ENCODE measurements around the gene DUSP28. TPM values are rescaled to one million over a fixed set of nuclear protein-coding genes. Genes with fewer than 3 reads are reported as not detected.

The DUSP28 gene
- polyA plus RNA-seq, 3 donors from 2014 or later = 13.7 to 27.4 (median 27.4) TPM

GRCh38 chr2:240575101-240575965 is 15.2 kb downstream of the DUSP28 start:
- DNase-seq = no peak
- Mint-ChIP-seq H3K27me3 (ENCODE audit: low read depth in 3 of 3) (peaks cover 0 to 8% (median 3%) of the 10 kb centered on the region in 3 donors), H3K9me3 (no peaks in the 10 kb centered on the region), H3K4me1 (peaks cover 35% of the 10 kb centered on the region in 2 donors), H3K27ac (peak overlapping the region in 1 of 6 donors; percentile 39), H3K4me3 (no peak overlapping the region), H3K36me3 (peaks cover 3 to 5% (median 5%) of the 10 kb centered on the region in 3 donors)

GRCh38 chr2:240576036-240576435 is 15.9 kb downstream of the DUSP28 start:
- H3K4me3 Mint-ChIP-seq = no peak overlapping the region
- DNase-seq = no peak
- peaks cover 32 to 35% of the 10 kb centered on the region in 2 donors for H3K4me1 Mint-ChIP-seq
- peaks cover 0 to 8% (median 3%) of the 10 kb centered on the region in 3 donors for H3K27me3 Mint-ChIP-seq (ENCODE audit: low read depth in 3 of 3)
- H3K36me3 Mint-ChIP-seq = peaks cover 3 to 8% (median 5%) of the 10 kb centered on the region in 3 donors
- peak overlapping the region in 2 of 6 donors; percentile 34 to 39 for H3K27ac Mint-ChIP-seq
- no peaks in the 10 kb centered on the region for H3K9me3 Mint-ChIP-seq

- H3K27ac Mint-ChIP-seq = no peak overlapping the region
Observed at GRCh38 chr2:240576436-240577205, 16.5 kb downstream of the DUSP28 start.

GRCh38 chr2:240577281-240578109 is 17.3 kb downstream of the DUSP28 start:
- no peak overlapping the region for H3K27ac Mint-ChIP-seq
- H3K36me3 Mint-ChIP-seq = peaks cover 3 to 8% (median 5%) of the 10 kb centered on the region in 3 donors
- DNase-seq = no peak
- peaks cover 24 to 37% of the 10 kb centered on the region in 2 donors for H3K4me1 Mint-ChIP-seq
- no peak overlapping the region for H3K4me3 Mint-ChIP-seq
- no peaks in the 10 kb centered on the region for H3K9me3 Mint-ChIP-seq
- H3K27me3 Mint-ChIP-seq (ENCODE audit: low read depth in 3 of 3) = peaks cover 0 to 7% (median 3%) of the 10 kb centered on the region in 3 donors

More at GRCh38 chr2:240576436-240577205, 16.5 kb downstream of the DUSP28 start:
- H3K36me3 Mint-ChIP-seq = peaks cover 3 to 8% (median 5%) of the 10 kb centered on the region in 3 donors
- H3K27me3 Mint-ChIP-seq (ENCODE audit: low read depth in 3 of 3) = peaks cover 0 to 9% (median 3%) of the 10 kb centered on the region in 3 donors
- H3K4me1 Mint-ChIP-seq = peaks cover 27 to 34% of the 10 kb centered on the region in 2 donors
- no peak overlapping the region for H3K4me3 Mint-ChIP-seq
- no peaks in the 10 kb centered on the region for H3K9me3 Mint-ChIP-seq
- no peak for DNase-seq

- H3K36me3 Mint-ChIP-seq = peaks cover 3 to 8% (median 5%) of the 10 kb centered on the region in 3 donors
- H3K4me1 Mint-ChIP-seq = peaks cover 26 to 43% of the 10 kb centered on the region in 2 donors
- no peak overlapping the region for H3K4me3 Mint-ChIP-seq
- DNase-seq = no peak
- no peaks in the 10 kb centered on the region for H3K9me3 Mint-ChIP-seq
- peaks cover 0 to 7% (median 3%) of the 10 kb centered on the region in 3 donors for H3K27me3 Mint-ChIP-seq (ENCODE audit: low read depth in 3 of 3)
- H3K27ac Mint-ChIP-seq = no peak overlapping the region
Observed at GRCh38 chr2:240578110-240578450, 17.9 kb downstream of the DUSP28 start.

- peak overlapping the region in 1 of 6 donors; percentile 72 for H3K27ac Mint-ChIP-seq
- H3K27me3 Mint-ChIP-seq (ENCODE audit: low read depth in 3 of 3) = peaks cover 0 to 7% (median 3%) of the 10 kb centered on the region in 3 donors
- no peak for DNase-seq
- H3K4me1 Mint-ChIP-seq = peaks cover 30 to 47% of the 10 kb centered on the region in 2 donors
- peaks cover 3 to 8% (median 5%) of the 10 kb centered on the region in 3 donors for H3K36me3 Mint-ChIP-seq
- H3K9me3 Mint-ChIP-seq = no peaks in the 10 kb centered on the region
- no peak overlapping the region for H3K4me3 Mint-ChIP-seq
Observed at GRCh38 chr2:240578488-240578887, 18.3 kb downstream of the DUSP28 start.

- Mint-ChIP-seq H3K27me3 (ENCODE audit: low read depth in 3 of 3) (peaks cover 0 to 7% (median 3%) of the 10 kb centered on the region in 3 donors), H3K4me1 (peaks cover 30 to 50% of the 10 kb centered on the region in 2 donors), H3K9me3 (no peaks in the 10 kb centered on the region), H3K4me3 (peak overlapping the region in 2 of 5 donors; percentile 40 to 46), H3K36me3 (peaks cover 3 to 8% (median 5%) of the 10 kb centered on the region in 3 donors), H3K27ac (peak overlapping the region; percentile 49 to 80 (median 72))
- DNase-seq = no peak
Observed at GRCh38 chr2:240579071-240579762, 19.1 kb downstream of the DUSP28 start.

- peak overlapping the region in 3 of 5 donors; percentile 44 to 54 (median 52) for H3K4me3 Mint-ChIP-seq
- no peaks in the 10 kb centered on the region for H3K9me3 Mint-ChIP-seq
- peaks cover 38 to 58% of the 10 kb centered on the region in 2 donors for H3K4me1 Mint-ChIP-seq
- peaks cover 0 to 7% (median 3%) of the 10 kb centered on the region in 3 donors for H3K27me3 Mint-ChIP-seq (ENCODE audit: low read depth in 3 of 3)
- peaks cover 3 to 8% (median 5%) of the 10 kb centered on the region in 3 donors for H3K36me3 Mint-ChIP-seq
- DNase-seq = peak in 1 of 3 donors; percentile 55
- peak overlapping the region; percentile 49 to 80 (median 72) for H3K27ac Mint-ChIP-seq
Observed at GRCh38 chr2:240579771-240580614, 19.8 kb downstream of the DUSP28 start.

GRCh38 chr2:240581811-240582210 is 21.7 kb downstream of the DUSP28 start:
- H3K4me1 Mint-ChIP-seq = peaks cover 49 to 70% of the 10 kb centered on the region in 2 donors
- DNase-seq = no peak
- H3K36me3 Mint-ChIP-seq = peaks cover 3 to 8% (median 5%) of the 10 kb centered on the region in 3 donors
- peaks cover 0 to 11% (median 3%) of the 10 kb centered on the region in 3 donors for H3K27me3 Mint-ChIP-seq (ENCODE audit: low read depth in 3 of 3)
- no peaks in the 10 kb centered on the region for H3K9me3 Mint-ChIP-seq
- peak overlapping the region in 1 of 6 donors; percentile 18 for H3K27ac Mint-ChIP-seq
- no peak overlapping the region for H3K4me3 Mint-ChIP-seq

- peaks cover 3 to 8% (median 5%) of the 10 kb centered on the region in 3 donors for H3K36me3 Mint-ChIP-seq
- H3K4me1 Mint-ChIP-seq = peaks cover 57 to 77% of the 10 kb centered on the region in 2 donors
- H3K27me3 Mint-ChIP-seq (ENCODE audit: low read depth in 3 of 3) = peaks cover 0 to 14% (median 3%) of the 10 kb centered on the region in 3 donors
- H3K27ac Mint-ChIP-seq = peak overlapping the region in 2 of 6 donors; percentile 32 to 59
- no peaks in the 10 kb centered on the region for H3K9me3 Mint-ChIP-seq
- DNase-seq = no peak
- no peak overlapping the region for H3K4me3 Mint-ChIP-seq
Observed at GRCh38 chr2:240582781-240583180, 22.6 kb downstream of the DUSP28 start.

GRCh38 chr2:240583774-240584173 is 23.6 kb downstream of the DUSP28 start:
- peak overlapping the region in 1 of 5 donors; percentile 17 for H3K4me3 Mint-ChIP-seq
- peaks cover 65 to 86% of the 10 kb centered on the region in 2 donors for H3K4me1 Mint-ChIP-seq
- no peak overlapping the region for H3K27ac Mint-ChIP-seq

More at GRCh38 chr2:240583774-240584173, 23.6 kb downstream of the DUSP28 start:
- Mint-ChIP-seq H3K27me3 (ENCODE audit: low read depth in 3 of 3) (peaks cover 0 to 12% (median under 1%) of the 10 kb centered on the region in 3 donors), H3K36me3 (peaks cover 3 to 12% (median 8%) of the 10 kb centered on the region in 3 donors), H3K9me3 (no peaks in the 10 kb centered on the region)
- DNase-seq = no peak

Measured in immature natural killer cell (primary cell).